Calu3 (cell line): ENCODE results near the gene HAUS1. TPM values are rescaled to one million over a fixed set of nuclear protein-coding genes. Genes with fewer than 3 reads are reported as not detected.
A peak's percentile ranks its signal among the peaks of the same experiment; 100 is the strongest.
"Not testable (repeated sequence)": the region's sequence is repeated elsewhere in the genome, so short reads cannot be mapped to it uniquely, and the experiment has no call there.

ENCODE experiments used
- BruUV-seq: library from RNA; stranded (reverse); fragments of 400-500 nt; replicated peaks from 2 replicates; lab custom pipeline; 2021; lab: Mats Ljungman, UMichigan
- CTCF ChIA-PET: fragments of 300-600 bp; sonication (Branson Sonifier 250); formaldehyde crosslinking; loops from one replicate; lab custom pipeline; 2022; ENCODE audit warnings: antibody characterized with exemption; lab: Charles Lee
- DNase-seq: peaks from one replicate; pipeline ENCODE4 v3.0.0; 2022
- H3K27ac Mint-ChIP-seq: one replicate; pipeline ENCODE4 v1.8.0; 2022; ENCODE audit warnings: mixed read lengths; ENCODE audit not compliant: unreplicated experiment
- H3K27me3 Mint-ChIP-seq: one replicate; pipeline ENCODE4 v1.8.0; 2022; ENCODE audit warnings: mixed read lengths; ENCODE audit not compliant: unreplicated experiment
- H3K36me3 Mint-ChIP-seq: one replicate; pipeline ENCODE4 v1.8.0; 2022; ENCODE audit warnings: mild to moderate bottlenecking, moderate library complexity, mixed read lengths; ENCODE audit not compliant: insufficient read depth, unreplicated experiment
- H3K4me1 Mint-ChIP-seq: one replicate; pipeline ENCODE4 v1.8.0; 2022; ENCODE audit warnings: mild to moderate bottlenecking, low read depth, mixed read lengths; ENCODE audit not compliant: unreplicated experiment
- H3K4me3 Mint-ChIP-seq: one replicate; pipeline ENCODE4 v1.8.0; 2022; ENCODE audit warnings: mild to moderate bottlenecking, low read depth, moderate library complexity, mixed read lengths; ENCODE audit not compliant: unreplicated experiment
- H3K9me3 Mint-ChIP-seq: one replicate; pipeline ENCODE4 v1.8.0; 2022; ENCODE audit warnings: low read depth, mixed read lengths; ENCODE audit not compliant: unreplicated experiment
- intact Hi-C: fragments of 100-400 bp; cut with micrococcal nuclease; formaldehyde crosslinking; loops from one replicate; pipeline ENCODE4 v1.10.0; 2022; ENCODE audit not compliant: unreplicated experiment
- total RNA-seq: library from RNA; stranded (reverse); gene quantifications from 2 replicates; pipeline ENCODE4 v1.2.3, GENCODE V29; 2022
- TF ChIP-seq, protein P1 (sequence below): fragments of 200-600 bp; IDR thresholded peaks from one replicate; pipeline ENCODE4 v1.8.0; 2022; ENCODE audit warnings: antibody characterized with exemption; ENCODE audit not compliant: unreplicated experiment

HAUS1 gene
- total RNA-seq, 1 experiment from 2014 or later: 35.7 TPM

DNA sequence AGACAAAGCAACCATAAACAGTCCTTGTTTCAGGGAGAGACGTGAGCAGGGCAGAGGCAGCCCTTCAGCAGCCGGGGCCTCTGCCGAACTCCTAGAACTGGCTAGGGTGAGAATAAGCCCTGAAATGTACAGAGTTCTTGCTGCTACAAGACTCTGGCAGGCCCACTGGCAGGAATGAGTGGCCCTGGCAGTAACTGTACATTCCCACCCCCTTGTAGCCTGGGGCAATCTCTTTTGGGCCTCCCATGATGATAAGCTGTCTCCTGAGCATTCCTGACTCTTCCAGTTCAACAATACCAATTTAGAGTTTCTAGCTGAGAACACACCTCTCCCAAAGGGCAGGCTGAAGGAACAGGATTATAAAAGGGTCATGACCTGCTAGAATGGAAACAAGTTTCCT, 54.3 kb downstream of the HAUS1 start:
- H3K27me3 Mint-ChIP-seq: no peaks in the 10 kb centered on the region
- H3K27ac Mint-ChIP-seq: no peak overlapping the region
- H3K4me1 Mint-ChIP-seq: peaks cover 69% of the 10 kb centered on the region
- no peaks in the 10 kb centered on the region for H3K36me3 Mint-ChIP-seq
- TF ChIP-seq, protein P1, sequence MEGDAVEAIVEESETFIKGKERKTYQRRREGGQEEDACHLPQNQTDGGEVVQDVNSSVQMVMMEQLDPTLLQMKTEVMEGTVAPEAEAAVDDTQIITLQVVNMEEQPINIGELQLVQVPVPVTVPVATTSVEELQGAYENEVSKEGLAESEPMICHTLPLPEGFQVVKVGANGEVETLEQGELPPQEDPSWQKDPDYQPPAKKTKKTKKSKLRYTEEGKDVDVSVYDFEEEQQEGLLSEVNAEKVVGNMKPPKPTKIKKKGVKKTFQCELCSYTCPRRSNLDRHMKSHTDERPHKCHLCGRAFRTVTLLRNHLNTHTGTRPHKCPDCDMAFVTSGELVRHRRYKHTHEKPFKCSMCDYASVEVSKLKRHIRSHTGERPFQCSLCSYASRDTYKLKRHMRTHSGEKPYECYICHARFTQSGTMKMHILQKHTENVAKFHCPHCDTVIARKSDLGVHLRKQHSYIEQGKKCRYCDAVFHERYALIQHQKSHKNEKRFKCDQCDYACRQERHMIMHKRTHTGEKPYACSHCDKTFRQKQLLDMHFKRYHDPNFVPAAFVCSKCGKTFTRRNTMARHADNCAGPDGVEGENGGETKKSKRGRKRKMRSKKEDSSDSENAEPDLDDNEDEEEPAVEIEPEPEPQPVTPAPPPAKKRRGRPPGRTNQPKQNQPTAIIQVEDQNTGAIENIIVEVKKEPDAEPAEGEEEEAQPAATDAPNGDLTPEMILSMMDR: no peak
- no peaks in the 10 kb centered on the region for H3K9me3 Mint-ChIP-seq
- intact Hi-C loops: no loop called here
- H3K4me3 Mint-ChIP-seq: no peak overlapping the region
- BruUV-seq: no TSS peak
- CTCF ChIA-PET: interaction anchor here (0.6 to 0.8 kb wide), 2 partner anchors 15 to 61 kb away, joined by 5 to 6 read pairs; a partner anchor contains a TSS
- no peak for DNase-seq

DNA sequence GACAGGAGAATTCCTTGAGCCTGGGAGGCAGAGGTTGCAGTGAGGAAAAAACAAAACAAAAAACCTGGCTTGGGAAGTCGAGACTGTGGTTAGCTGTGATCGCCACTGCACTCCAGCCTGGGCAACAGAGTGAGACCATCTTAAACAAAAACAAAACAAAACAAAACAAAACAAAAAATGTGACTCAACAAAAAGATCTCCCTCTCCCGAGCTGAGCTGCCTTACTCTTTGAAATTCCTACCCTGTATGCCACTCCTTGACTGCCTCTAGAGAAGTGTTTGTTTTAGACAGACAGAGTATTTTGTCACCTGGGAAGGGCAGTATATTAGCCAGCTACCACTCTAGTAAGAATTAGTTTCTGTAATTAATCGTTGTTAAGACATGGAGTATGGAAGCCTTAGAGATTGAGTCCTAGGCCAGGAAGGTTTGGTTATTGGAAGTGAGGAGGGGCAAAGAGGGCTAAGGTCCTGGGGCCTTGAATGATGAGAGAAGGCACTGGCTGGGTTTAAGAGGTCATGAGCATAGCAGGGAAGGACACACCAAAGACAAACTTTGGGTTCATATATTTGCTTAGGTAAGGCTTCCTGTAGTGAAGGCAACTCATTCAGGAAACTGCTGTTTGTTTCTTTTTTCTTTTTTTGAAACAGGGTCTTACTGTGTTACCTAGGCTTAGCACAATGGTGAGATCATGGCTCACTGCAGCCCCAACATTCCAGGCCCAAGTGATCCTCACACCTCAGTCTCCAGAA, 56.0 kb downstream of the HAUS1 start:
- no TSS peak for BruUV-seq
- Mint-ChIP-seq H3K27me3 (no peaks in the 10 kb centered on the region), H3K4me3 (no peak overlapping the region), H3K9me3 (no peaks in the 10 kb centered on the region), H3K4me1 (peaks cover 69% of the 10 kb centered on the region), H3K36me3 (no peaks in the 10 kb centered on the region), H3K27ac (peak overlapping the region; percentile 1)
- intact Hi-C loops: no loop called here
- CTCF ChIA-PET: interaction anchor here (1.0 kb wide), 1 partner anchor 12 kb away, joined by 4 read pairs; no protein-coding TSS in a partner anchor
- DNase-seq: no peak
- TF ChIP-seq, protein P1: no peak

DNA sequence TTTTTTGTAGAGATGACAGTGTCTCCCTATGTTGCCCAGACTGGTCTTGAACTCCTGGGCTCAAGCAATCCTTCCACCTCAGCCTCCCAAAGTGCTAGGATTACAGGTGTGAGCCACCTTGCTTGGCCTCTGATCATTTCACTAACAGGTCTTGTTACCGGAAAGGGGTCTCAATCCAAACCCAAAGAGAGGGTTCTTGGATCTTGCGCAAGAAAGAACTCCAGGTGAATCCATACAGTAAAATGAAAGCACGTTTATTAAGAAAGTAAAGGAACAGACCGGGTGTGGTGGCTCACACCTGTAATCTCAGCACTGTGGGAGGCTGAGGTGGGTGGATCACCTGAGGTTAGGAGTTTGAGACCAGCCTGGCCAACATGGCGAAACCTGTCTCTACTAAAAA, 56.7 kb downstream of the HAUS1 start:
- CTCF ChIA-PET: interaction anchor here (0.7 kb wide), 1 partner anchor 12 kb away, joined by 4 read pairs; no protein-coding TSS in a partner anchor
- peaks cover 64% of the 10 kb centered on the region for H3K4me1 Mint-ChIP-seq
- H3K4me3 Mint-ChIP-seq, H3K9me3 Mint-ChIP-seq, H3K27ac Mint-ChIP-seq, BruUV-seq, intact Hi-C loops, DNase-seq, H3K36me3 Mint-ChIP-seq, H3K27me3 Mint-ChIP-seq: not testable (repeated sequence)

DNA sequence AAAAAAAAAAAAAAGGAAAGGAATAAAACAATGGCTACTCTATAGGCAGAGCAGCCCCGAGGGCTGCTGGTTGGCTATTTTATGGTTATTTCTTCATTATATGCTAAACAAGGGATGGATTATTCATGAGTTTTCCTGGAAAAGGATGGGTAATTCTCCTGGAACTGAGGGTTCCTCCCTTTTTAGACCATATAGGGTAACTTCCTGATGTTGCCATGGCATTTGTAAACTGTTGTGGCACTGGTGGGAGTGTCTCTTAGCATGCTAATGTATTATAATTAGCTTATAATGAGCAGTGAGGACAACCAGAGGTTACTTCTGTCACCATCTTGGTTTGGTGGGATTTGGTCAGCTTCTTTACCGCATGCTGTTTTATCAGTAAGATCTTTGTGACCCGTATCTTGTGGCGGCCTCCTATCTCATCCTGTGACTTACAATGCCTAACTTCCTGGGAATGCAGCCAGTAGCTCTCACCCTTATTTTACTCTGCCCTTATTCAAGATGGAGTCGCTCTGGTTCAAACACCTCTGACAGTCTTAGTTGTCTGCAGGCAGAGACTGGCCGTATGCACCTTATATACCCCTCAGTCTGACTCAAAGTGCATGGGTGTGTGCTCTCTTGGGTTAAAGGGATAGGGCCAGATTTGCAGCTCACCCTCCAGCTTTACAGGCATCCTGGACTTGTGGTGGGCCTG, 57.7 kb downstream of the HAUS1 start:
- CTCF ChIA-PET: interaction anchor here (0.7 to 1.9 kb wide), 3 partner anchors 9 to 14 kb away, joined by 4 to 8 read pairs (median 6); no protein-coding TSS in a partner anchor
- TF ChIP-seq, protein P1: no peak
- Mint-ChIP-seq H3K36me3 (no peaks in the 10 kb centered on the region), H3K4me3 (no peak overlapping the region), H3K27me3 (no peaks in the 10 kb centered on the region), H3K9me3 (no peaks in the 10 kb centered on the region), H3K27ac (no peak overlapping the region), H3K4me1 (peaks cover 54% of the 10 kb centered on the region)
- no TSS peak for BruUV-seq
- intact Hi-C loops: no loop called here
- DNase-seq: no peak
